Measurements from ENCODE around the gene SGCE.

The SGCE gene

GRCh38 chr7:94657771-94658693 lies 2.1 kb upstream of the SGCE start:
- peak; percentile 91 for DNase-seq

- peak; percentile 24 for DNase-seq
These were observed 1.2 kb upstream of the SGCE start for GRCh38 chr7:94656925-94657731.

GRCh38 chr7:94656658-94656924 lies 658 bp upstream of the SGCE start:
- DNase-seq, result no peak

GRCh38 chr7:94655126-94655847 lies 646 bp downstream of the SGCE start:
- DNase-seq, result peak; percentile 85

- no peak for DNase-seq
These were observed 1.2 kb downstream of the SGCE start for GRCh38 chr7:94654783-94655125.

GRCh38 chr7:94650147-94651051 lies 5.5 kb downstream of the SGCE start:
- no peak for DNase-seq

GRCh38 chr7:94649450-94649849 lies 6.5 kb downstream of the SGCE start:
- DNase-seq, result peak; percentile 53

GRCh38 chr7:94648731-94649130 lies 7.2 kb downstream of the SGCE start:
- no peak for DNase-seq

- DNase-seq, result no peak
These were observed 8.6 kb downstream of the SGCE start for GRCh38 chr7:94647295-94647694.

GRCh38 chr7:94643771-94644545 lies 12.0 kb downstream of the SGCE start:
- peak; percentile 36 for DNase-seq

- DNase-seq, result no peak
These were observed 12.9 kb downstream of the SGCE start for GRCh38 chr7:94642838-94643653.

GRCh38 chr7:94639384-94639783 lies 16.5 kb downstream of the SGCE start:
- no peak for DNase-seq

- no peak for DNase-seq
These were observed 20.2 kb downstream of the SGCE start for GRCh38 chr7:94635687-94636086.

GRCh38 chr7:94634502-94634901 lies 21.4 kb downstream of the SGCE start:
- DNase-seq, result no peak

- no peak for DNase-seq
These were observed 22.2 kb downstream of the SGCE start for GRCh38 chr7:94633687-94634086.

- no peak for DNase-seq
These were observed 23.0 kb downstream of the SGCE start for GRCh38 chr7:94633014-94633341.

- DNase-seq, result peak; percentile 88
These were observed 23.5 kb downstream of the SGCE start for GRCh38 chr7:94632338-94633013.

GRCh38 chr7:94630855-94631254 lies 25.1 kb downstream of the SGCE start:
- DNase-seq, result no peak

- no peak for DNase-seq
These were observed 32.1 kb downstream of the SGCE start for GRCh38 chr7:94623820-94624219.

GRCh38 chr7:94621120-94621519 lies 34.8 kb downstream of the SGCE start:
- DNase-seq, result no peak

Data from fibroblast of upper back skin (primary cell).